Measurements from ENCODE around the gene NRIP1.

The NRIP1 gene

GRCh38 chr21:14916676-14917141, 148.1 kb downstream of the NRIP1 start:
- DNase-seq (ENCODE audit: low spot score): no peak

- no peak for DNase-seq (ENCODE audit: low spot score)
These were observed 151.2 kb downstream of the NRIP1 start for GRCh38 chr21:14913638-14914037.

GRCh38 chr21:14911351-14911750, 153.4 kb downstream of the NRIP1 start:
- no peak for DNase-seq (ENCODE audit: low spot score)

All from D341Med (cell line).